Right forelimb (tissue), 1 donor: ENCODE data around the gene RFX6.
"Not testable (repeated sequence)": the region's sequence is repeated elsewhere in the genome, so short reads cannot be mapped to it uniquely, and the experiment has no call there.

Experiments
- DNase-seq: peaks from one replicate; pipeline ENCODE4 v3.0.0-alpha.2; 2018

The RFX6 gene

GRCh38 chr6:116876635-116877611, at the start of gene RFX6:
RFX6 (plus strand) TSS chr6:116877242; CDS start chr6:116877276, 34 bp downstream.
- DNase-seq = no peak

GRCh38 chr6:116827561-116828240, 49.3 kb upstream of the RFX6 start:
- no peak for DNase-seq

GRCh38 chr6:116828983-116829382, 48.1 kb upstream of the RFX6 start, which contains the start of gene GPRC6A:
GPRC6A (minus strand) TSS chr6:116829083; CDS start chr6:116829013, 70 bp downstream.
- no peak for DNase-seq

GRCh38 chr6:116834526-116834925, 42.5 kb upstream of the RFX6 start:
- not testable (repeated sequence) for DNase-seq

GRCh38 chr6:116836606-116837342, 40.3 kb upstream of the RFX6 start:
- DNase-seq = no peak

- DNase-seq = no peak
Observed at GRCh38 chr6:116840091-116840490, 37.0 kb upstream of the RFX6 start.

- DNase-seq = no peak
Observed at GRCh38 chr6:116842459-116842858, 34.6 kb upstream of the RFX6 start.

- DNase-seq = no peak
Observed at GRCh38 chr6:116847227-116847626, 29.8 kb upstream of the RFX6 start.

GRCh38 chr6:116858060-116858459, 19.0 kb upstream of the RFX6 start:
- DNase-seq = no peak

GRCh38 chr6:116859264-116859663, 17.8 kb upstream of the RFX6 start:
- DNase-seq = no peak

- no peak for DNase-seq
Observed at GRCh38 chr6:116866281-116866871, 10.7 kb upstream of the RFX6 start.

- no peak for DNase-seq
Observed at GRCh38 chr6:116872771-116873170, 4.3 kb upstream of the RFX6 start.

GRCh38 chr6:116876107-116876506, 935 bp upstream of the RFX6 start:
- no peak for DNase-seq

GRCh38 chr6:116877743-116878142, 701 bp downstream of the RFX6 start:
- DNase-seq = no peak

- DNase-seq = no peak
Observed at GRCh38 chr6:116881236-116881635, 4.2 kb downstream of the RFX6 start.

GRCh38 chr6:116883005-116883404, 6.0 kb downstream of the RFX6 start:
- no peak for DNase-seq

- no peak for DNase-seq
Observed at GRCh38 chr6:116884530-116884929, 7.5 kb downstream of the RFX6 start.

- no peak for DNase-seq
Observed at GRCh38 chr6:116887168-116887567, 10.1 kb downstream of the RFX6 start.

GRCh38 chr6:116887894-116888293, 10.9 kb downstream of the RFX6 start:
- DNase-seq = no peak

GRCh38 chr6:116888732-116889360, 11.8 kb downstream of the RFX6 start:
- DNase-seq = no peak

GRCh38 chr6:116894669-116895068, 17.6 kb downstream of the RFX6 start:
- no peak for DNase-seq

- DNase-seq = no peak
Observed at GRCh38 chr6:116895935-116896334, 18.9 kb downstream of the RFX6 start.
